Measurements from ENCODE around the gene CACNB4.

CACNB4 gene

DNA sequence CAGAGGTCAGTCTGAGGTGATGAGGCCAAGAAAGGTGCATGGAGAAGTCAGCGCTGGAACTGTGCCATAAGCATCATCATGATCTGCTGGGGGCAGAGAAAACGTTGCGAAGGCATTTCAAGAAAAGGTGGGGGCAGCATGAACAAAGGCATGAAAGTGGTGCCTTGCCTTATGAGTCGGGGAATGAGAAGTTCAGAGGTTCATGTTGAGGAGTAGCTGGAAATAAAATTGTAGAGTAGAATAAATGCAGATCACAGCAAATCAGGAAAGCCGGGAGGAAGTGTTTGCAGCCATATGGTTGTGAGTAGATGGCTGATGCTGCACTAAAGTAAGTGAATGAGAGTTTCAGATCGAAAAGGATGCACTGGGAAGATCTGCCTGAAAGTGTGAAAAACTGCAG, 198.5 kb downstream of the CACNB4 start:
- TF ChIP-seq SP1 (IDR thresholded peaks at IDR 0.05): no peak
- no peak for TF ChIP-seq SUZ12 (IDR thresholded peaks at IDR 0.05)
- no peak for TF ChIP-seq BHLHE40 (IDR thresholded peaks at IDR 0.05; ENCODE audit: borderline replicate concordance)
- no peak for TF ChIP-seq ELF4 (IDR thresholded peaks at IDR 0.05)
- TF ChIP-seq FOXM1 (IDR thresholded peaks at IDR 0.05; ENCODE audit: borderline replicate concordance): no peak
- no peak for TF ChIP-seq NFRKB (IDR thresholded peaks at IDR 0.05)
- no peak for TF ChIP-seq ZNF384 (IDR thresholded peaks at IDR 0.05)
- TF ChIP-seq L3MBTL2 (conservative IDR thresholded peaks at IDR 0.05): no peak
- TF ChIP-seq, protein P1, sequence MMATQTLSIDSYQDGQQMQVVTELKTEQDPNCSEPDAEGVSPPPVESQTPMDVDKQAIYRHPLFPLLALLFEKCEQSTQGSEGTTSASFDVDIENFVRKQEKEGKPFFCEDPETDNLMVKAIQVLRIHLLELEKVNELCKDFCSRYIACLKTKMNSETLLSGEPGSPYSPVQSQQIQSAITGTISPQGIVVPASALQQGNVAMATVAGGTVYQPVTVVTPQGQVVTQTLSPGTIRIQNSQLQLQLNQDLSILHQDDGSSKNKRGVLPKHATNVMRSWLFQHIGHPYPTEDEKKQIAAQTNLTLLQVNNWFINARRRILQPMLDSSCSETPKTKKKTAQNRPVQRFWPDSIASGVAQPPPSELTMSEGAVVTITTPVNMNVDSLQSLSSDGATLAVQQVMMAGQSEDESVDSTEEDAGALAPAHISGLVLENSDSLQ (IDR thresholded peaks at IDR 0.05): no peak
- no peak for TF ChIP-seq FOXK2 (IDR thresholded peaks at IDR 0.05)
- TF ChIP-seq HDGF (IDR thresholded peaks at IDR 0.05; ENCODE audit: borderline replicate concordance): no peak
- no peak for TF ChIP-seq LEF1 (IDR thresholded peaks at IDR 0.05; ENCODE audit: borderline replicate concordance)
- TF ChIP-seq ARNT (IDR thresholded peaks at IDR 0.05): no peak
- no peak for DNase-seq (ENCODE audit: extremely low spot score)
- CTCF ChIA-PET: no interaction called here
- POLR2A ChIA-PET: no interaction called here

DNA sequence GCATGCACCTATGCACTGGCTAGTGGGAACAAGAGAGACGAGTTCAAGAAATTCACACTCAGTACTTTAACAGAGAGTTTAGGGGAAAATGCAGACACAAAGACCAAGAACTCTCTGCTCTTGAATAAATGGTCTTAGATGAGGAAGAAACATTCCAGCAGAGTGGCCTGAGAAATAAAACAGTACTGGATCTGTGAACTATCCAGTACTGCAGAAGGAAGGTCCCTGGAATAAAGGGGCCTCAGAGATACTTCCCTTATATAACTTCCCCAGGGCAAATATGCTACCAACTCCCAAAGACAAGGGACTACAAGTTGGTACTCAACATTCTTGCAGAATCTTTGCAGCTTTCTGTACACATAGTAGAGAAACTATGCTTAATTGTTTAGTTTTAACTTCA, 199.7 kb downstream of the CACNB4 start:
- POLR2A ChIA-PET: interaction anchor here (1.5 kb wide), 1 partner anchor 71 kb away, joined by 4 read pairs; the partner anchor contains the start of gene ARL5A
- CTCF ChIA-PET: no interaction called here
- no peak for TF ChIP-seq CTBP1 (IDR thresholded peaks at IDR 0.05; ENCODE audit: borderline replicate concordance)
- no peak for TF ChIP-seq FOXM1 (IDR thresholded peaks at IDR 0.05; ENCODE audit: borderline replicate concordance)
- no peak for TF ChIP-seq BHLHE40 (IDR thresholded peaks at IDR 0.05; ENCODE audit: borderline replicate concordance)
- no peak for TF ChIP-seq FOXA1 (IDR thresholded peaks at IDR 0.05)
- TF ChIP-seq TARDBP (IDR thresholded peaks at IDR 0.05): no peak
- TF ChIP-seq ELF4 (IDR thresholded peaks at IDR 0.05): no peak
- TF ChIP-seq HDGF (IDR thresholded peaks at IDR 0.05; ENCODE audit: borderline replicate concordance): no peak
- TF ChIP-seq ZNF384 (IDR thresholded peaks at IDR 0.05): no peak
- TF ChIP-seq NFRKB (IDR thresholded peaks at IDR 0.05): no peak
- TF ChIP-seq, protein P1 (IDR thresholded peaks at IDR 0.05): no peak
- no peak for TF ChIP-seq SP1 (IDR thresholded peaks at IDR 0.05)
- no peak for DNase-seq (ENCODE audit: extremely low spot score)

- POLR2A ChIA-PET: no interaction called here
- peak; percentile 14 for DNase-seq (ENCODE audit: extremely low spot score)
- no peak for TF ChIP-seq LEF1 (IDR thresholded peaks at IDR 0.05; ENCODE audit: borderline replicate concordance)
- TF ChIP-seq FOXM1 (IDR thresholded peaks at IDR 0.05; ENCODE audit: borderline replicate concordance): no peak
- TF ChIP-seq ZNF384 (IDR thresholded peaks at IDR 0.05): no peak
- no peak for TF ChIP-seq NFRKB (IDR thresholded peaks at IDR 0.05)
- no peak for TF ChIP-seq TARDBP (IDR thresholded peaks at IDR 0.05)
- TF ChIP-seq ELF4 (IDR thresholded peaks at IDR 0.05): no peak
- TF ChIP-seq BHLHE40 (IDR thresholded peaks at IDR 0.05; ENCODE audit: borderline replicate concordance): no peak
- no peak for TF ChIP-seq HDGF (IDR thresholded peaks at IDR 0.05; ENCODE audit: borderline replicate concordance)
- no peak for TF ChIP-seq SP1 (IDR thresholded peaks at IDR 0.05)
- TF ChIP-seq, protein P1 (IDR thresholded peaks at IDR 0.05): no peak
- no peak for TF ChIP-seq L3MBTL2 (conservative IDR thresholded peaks at IDR 0.05)
- CTCF ChIA-PET: no interaction called here
Observed at GRCh38 chr2:151891566-151892194, 207.2 kb downstream of the CACNB4 start.

- ChIA-PET POLR2A (no interaction called here), CTCF (interaction anchor here (0.6 kb wide), 1 partner anchor 18 kb away, joined by 3 read pairs; no protein-coding TSS in a partner anchor)
- no peak for DNase-seq (ENCODE audit: extremely low spot score)
- TF ChIP-seq FOXM1 (IDR thresholded peaks at IDR 0.05; ENCODE audit: borderline replicate concordance) (no peak), SUZ12 (IDR thresholded peaks at IDR 0.05) (no peak)
Observed at GRCh38 chr2:151887164-151887563, 211.7 kb downstream of the CACNB4 start.

- POLR2A ChIA-PET: no interaction called here
- CTCF ChIA-PET: no interaction called here
- no peak for TF ChIP-seq FOXA1 (IDR thresholded peaks at IDR 0.05)
- no peak for TF ChIP-seq ZNF384 (IDR thresholded peaks at IDR 0.05)
- TF ChIP-seq CTBP1 (IDR thresholded peaks at IDR 0.05; ENCODE audit: borderline replicate concordance): no peak
- TF ChIP-seq HDGF (IDR thresholded peaks at IDR 0.05; ENCODE audit: borderline replicate concordance): no peak
- TF ChIP-seq, protein P1 (IDR thresholded peaks at IDR 0.05): no peak
- TF ChIP-seq SP1 (IDR thresholded peaks at IDR 0.05): no peak
- TF ChIP-seq FOXM1 (IDR thresholded peaks at IDR 0.05; ENCODE audit: borderline replicate concordance): no peak
- no peak for TF ChIP-seq SUZ12 (IDR thresholded peaks at IDR 0.05)
- TF ChIP-seq LEF1 (IDR thresholded peaks at IDR 0.05; ENCODE audit: borderline replicate concordance): no peak
- no peak for TF ChIP-seq ELF4 (IDR thresholded peaks at IDR 0.05)
- no peak for DNase-seq (ENCODE audit: extremely low spot score)
Observed at GRCh38 chr2:151886241-151886640, 212.6 kb downstream of the CACNB4 start.

GRCh38 chr2:151882786-151883445, 215.9 kb downstream of the CACNB4 start:
- ChIA-PET CTCF (no interaction called here), POLR2A (no interaction called here)
- TF ChIP-seq L3MBTL2 (conservative IDR thresholded peaks at IDR 0.05): no peak
- no peak for TF ChIP-seq ZNF384 (IDR thresholded peaks at IDR 0.05)
- no peak for TF ChIP-seq TARDBP (IDR thresholded peaks at IDR 0.05)
- TF ChIP-seq LEF1 (IDR thresholded peaks at IDR 0.05; ENCODE audit: borderline replicate concordance): no peak
- no peak for TF ChIP-seq FOXM1 (IDR thresholded peaks at IDR 0.05; ENCODE audit: borderline replicate concordance)
- no peak for TF ChIP-seq FOXK2 (IDR thresholded peaks at IDR 0.05)
- TF ChIP-seq ARNT (IDR thresholded peaks at IDR 0.05): no peak
- TF ChIP-seq, protein P1 (IDR thresholded peaks at IDR 0.05): no peak
- TF ChIP-seq FOXA1 (IDR thresholded peaks at IDR 0.05): no peak
- TF ChIP-seq HDGF (IDR thresholded peaks at IDR 0.05; ENCODE audit: borderline replicate concordance): no peak
- TF ChIP-seq NFRKB (IDR thresholded peaks at IDR 0.05): no peak
- no peak for TF ChIP-seq SUZ12 (IDR thresholded peaks at IDR 0.05)
- DNase-seq (ENCODE audit: extremely low spot score): no peak

Measured in HEK293T (cell line).